NCI-H526 treated with DMSO at 0.1 percent for 48 hours (cell line): Measurements from ENCODE around the gene DDC.
A peak's percentile ranks its signal among the peaks of the same experiment; 100 is the strongest.
"Not testable (repeated sequence)": the region's sequence is repeated elsewhere in the genome, so short reads cannot be mapped to it uniquely, and the experiment has no call there.

Experiments
- DNase-seq: peaks from one replicate; lab custom pipeline; 2025; lab: John Stamatoyannopoulos, UW

The DDC gene

GRCh38 chr7:50480797-50481196 lies 84.4 kb downstream of the DDC start:
- no peak for DNase-seq

GRCh38 chr7:50479743-50480517 lies 85.3 kb downstream of the DDC start:
- no peak for DNase-seq

- DNase-seq, result no peak
These were observed 87.6 kb downstream of the DDC start for GRCh38 chr7:50477640-50478039.

GRCh38 chr7:50476953-50477625 lies 88.1 kb downstream of the DDC start:
- DNase-seq, result no peak

- DNase-seq, result no peak
These were observed 89.9 kb downstream of the DDC start for GRCh38 chr7:50475340-50475739.

GRCh38 chr7:50474382-50475160 lies 90.6 kb downstream of the DDC start:
- no peak for DNase-seq

GRCh38 chr7:50473531-50473930 lies 91.7 kb downstream of the DDC start:
- no peak for DNase-seq

- no peak for DNase-seq
These were observed 92.8 kb downstream of the DDC start for GRCh38 chr7:50472427-50472826.

- no peak for DNase-seq
These were observed 93.2 kb downstream of the DDC start for GRCh38 chr7:50471970-50472369.

- no peak for DNase-seq
These were observed 94.7 kb downstream of the DDC start for GRCh38 chr7:50470250-50471163.

GRCh38 chr7:50469181-50469580 lies 96.0 kb downstream of the DDC start:
- no peak for DNase-seq

GRCh38 chr7:50467817-50468610 lies 97.2 kb downstream of the DDC start:
- DNase-seq, result peak; percentile 66

GRCh38 chr7:50466815-50467585 lies 98.2 kb downstream of the DDC start:
- no peak for DNase-seq

GRCh38 chr7:50463035-50463434 lies 102.2 kb downstream of the DDC start:
- DNase-seq, result no peak

- DNase-seq, result no peak
These were observed 102.8 kb downstream of the DDC start for GRCh38 chr7:50462361-50462760.

GRCh38 chr7:50461695-50462094 lies 103.5 kb downstream of the DDC start:
- DNase-seq, result no peak

- not testable (repeated sequence) for DNase-seq
These were observed 106.0 kb downstream of the DDC start for GRCh38 chr7:50459183-50459582.

- DNase-seq, result not testable (repeated sequence)
These were observed 106.6 kb downstream of the DDC start for GRCh38 chr7:50458651-50459050.

- DNase-seq, result no peak
These were observed 108.7 kb downstream of the DDC start for GRCh38 chr7:50456371-50457123.
